Subcutaneous adipose tissue (tissue), 4 donors: ENCODE data around the gene KLK14. TPM values are rescaled to one million over a fixed set of nuclear protein-coding genes. Genes with fewer than 3 reads are reported as not detected.

Source experiments
- CTCF ChIP-seq: fragments of 450-650 bp; IDR thresholded peaks from one replicate; pipeline ENCODE4 v1.5.1; 2016; ENCODE audit warnings: low read depth, mild to moderate bottlenecking, control low read depth, antibody characterized with exemption, moderate library complexity
- total RNA-seq, 4 donors: library from RNA; depleted of rRNA; stranded (reverse); fragments of >200 nt; gene quantifications; one replicate each; pipeline ENCODE4 v1.1.0, GENCODE V29; 2016

The KLK14 gene
- total RNA-seq, 4 donors from 2014 or later = not detected

- no peak for TF ChIP-seq CTCF
Observed at GRCh38 chr19:51119611-51120010, 36.9 kb upstream of the KLK14 start.

DNA sequence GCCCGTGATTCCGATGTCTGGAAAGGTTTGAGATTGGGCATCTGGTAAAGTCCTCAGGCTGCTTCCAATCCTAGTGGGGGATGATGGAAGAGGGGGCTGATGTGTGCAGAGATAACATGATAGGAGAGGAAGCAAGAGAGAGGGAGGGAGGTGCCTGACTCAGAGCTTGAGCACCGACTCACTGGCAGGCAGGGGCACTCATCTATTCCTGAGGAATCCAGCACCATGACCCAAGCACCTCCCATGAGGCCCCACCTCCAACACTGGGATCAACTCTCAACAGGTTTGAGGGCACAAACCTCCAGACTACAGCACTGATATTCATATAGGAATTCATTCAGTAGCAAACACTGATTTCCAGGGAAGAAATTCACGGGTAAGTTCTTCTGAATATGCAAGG is 36.4 kb upstream of the KLK14 start:
- no peak for TF ChIP-seq CTCF

DNA sequence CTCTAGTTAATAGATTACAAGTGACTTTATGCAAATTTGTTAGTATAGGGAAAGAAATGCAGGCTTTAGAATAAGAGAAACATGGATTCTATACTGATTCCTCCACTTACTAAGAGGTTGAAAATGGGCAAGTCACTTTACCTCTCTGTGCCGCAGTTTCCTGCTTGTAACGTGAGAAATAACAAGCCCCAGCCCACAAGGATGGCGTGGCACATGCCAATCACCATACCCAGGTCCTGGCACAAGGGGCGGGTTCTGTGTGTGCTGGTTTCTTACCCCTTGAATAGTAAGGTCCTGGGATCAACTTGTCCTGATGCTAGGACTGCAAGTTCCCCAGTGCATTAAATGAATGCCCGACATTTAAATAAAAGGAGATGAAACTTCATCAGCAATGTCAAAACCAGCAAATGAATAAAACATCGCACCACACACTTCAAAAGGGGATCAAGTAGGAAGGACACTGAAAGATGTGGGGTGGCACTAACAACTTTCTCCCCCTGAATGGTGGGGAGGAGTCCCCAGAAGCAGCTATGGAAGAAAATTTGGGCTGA is 34.1 kb upstream of the KLK14 start:
- no peak for TF ChIP-seq CTCF

DNA sequence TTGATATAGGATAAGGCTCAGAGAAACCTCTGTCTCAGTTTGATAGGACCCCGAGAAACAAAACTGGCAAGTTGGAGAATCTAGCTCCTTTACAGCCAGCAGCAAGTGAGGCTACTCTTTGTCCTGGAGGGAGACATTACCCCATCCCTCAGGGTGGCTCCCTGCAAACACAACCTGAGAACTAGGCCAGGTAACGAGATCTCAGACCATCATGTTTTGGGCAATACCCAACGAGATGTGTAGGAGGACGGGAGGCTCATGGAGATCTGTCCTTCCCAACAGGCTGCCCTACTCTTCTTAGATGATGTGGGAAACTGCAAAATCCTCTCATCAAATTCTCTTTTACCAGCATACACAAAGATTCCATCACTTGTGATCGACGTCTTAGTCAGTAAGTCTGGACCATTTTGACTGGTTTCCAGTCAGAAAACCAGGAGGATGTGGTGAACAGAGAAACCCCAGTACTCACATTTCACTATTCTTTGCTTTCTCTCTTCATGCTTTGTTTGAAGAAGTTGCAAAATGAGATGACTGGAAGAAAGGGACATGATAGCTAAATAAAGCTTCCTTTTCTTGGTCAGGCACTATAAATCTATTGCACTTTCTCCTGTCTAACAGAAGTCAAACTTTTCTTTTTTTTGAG is 31.5 kb upstream of the KLK14 start:
- TF ChIP-seq CTCF = no peak

DNA sequence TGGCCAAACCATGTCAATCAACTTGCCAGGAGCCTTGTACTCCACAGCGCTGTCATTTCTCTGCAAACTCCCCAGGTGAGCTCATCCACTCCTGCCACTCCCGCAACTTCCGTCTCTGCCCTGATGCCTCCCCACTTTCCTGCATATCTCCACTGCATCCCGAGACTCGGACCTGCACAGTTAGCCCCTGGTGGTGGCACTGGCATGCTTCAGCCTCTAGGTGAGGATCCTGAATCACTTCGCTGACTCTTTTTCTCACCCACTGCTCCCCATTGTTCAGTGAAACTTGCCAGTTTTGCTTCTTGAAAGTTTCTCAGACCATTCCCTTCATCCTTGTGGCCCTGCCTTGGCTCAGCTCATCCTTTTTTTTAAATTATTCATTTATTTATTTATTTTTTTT is 28.9 kb upstream of the KLK14 start:
- TF ChIP-seq CTCF = no peak

- no peak for TF ChIP-seq CTCF
Observed at GRCh38 chr19:51110666-51110971, 27.9 kb upstream of the KLK14 start.

DNA sequence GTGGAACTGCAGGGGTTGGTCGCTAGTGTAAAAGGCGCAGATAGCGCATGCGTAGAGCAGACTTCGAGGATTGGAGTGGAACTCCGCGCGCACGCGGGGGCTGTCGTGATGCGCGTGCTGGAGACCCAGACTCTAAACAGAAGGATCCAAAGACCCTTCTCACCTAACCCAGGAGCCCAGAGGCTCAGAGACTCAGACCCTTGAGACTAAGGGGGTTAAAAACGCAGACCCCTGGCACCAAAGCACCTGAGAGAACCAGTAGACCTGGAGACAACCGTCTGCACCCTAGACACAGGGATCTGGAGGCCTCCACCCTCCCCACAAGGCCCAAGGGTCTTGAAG is 26.1 kb upstream of the KLK14 start:
- no peak for TF ChIP-seq CTCF
